GM12878 (cell line): ENCODE measurements around the gene CLSTN2. TPM values are rescaled to one million over a fixed set of nuclear protein-coding genes. Genes with fewer than 3 reads are reported as not detected.

Source experiments
- ATAC-seq: fragments of 200-7000 bp; cut with Tn5 transposase; 3 replicates; pipeline ENCODE4 v1.9.1; 2020; ENCODE audit warnings: mild to moderate bottlenecking, moderate library complexity
- BruUV-seq: library from RNA; stranded (reverse); fragments of 400-500 nt; replicated peaks from 2 replicates; lab custom pipeline; 2021; lab: Mats Ljungman, UMichigan
- CTCF ChIA-PET: fragments of 300-600 bp; sonication (Branson Sonifier 250); formaldehyde crosslinking; extraction: SDS; loops from one replicate; lab custom pipeline; 2021; ENCODE audit warnings: inconsistent platforms; lab: Yijun Ruan, JAX
- POLR2A ChIA-PET: fragments of 350-600 bp; formaldehyde crosslinking; extraction: SDS; loops from one replicate; lab custom pipeline; 2021; ENCODE audit warnings: inconsistent platforms; lab: Charles Lee
- RAD21 ChIA-PET: fragments of 300-600 bp; sonication (Branson Sonifier 250); formaldehyde crosslinking; loops from one replicate; lab custom pipeline; 2023; ENCODE audit warnings: antibody characterized with exemption; ENCODE audit not compliant: unreplicated experiment; lab: Charles Lee
- SMC1A ChIA-PET: fragments of 300-600 bp; sonication (Branson Sonifier 250); formaldehyde crosslinking; loops from one replicate; lab custom pipeline; 2023; ENCODE audit not compliant: unreplicated experiment, uncharacterized antibody; lab: Charles Lee
- DNase-seq: peaks from one replicate; pipeline ENCODE4 v3.0.0-alpha.2; 2011; ENCODE audit warnings: low read depth, low spot score
- FAIRE-seq: peaks from 3 replicates; lab custom pipeline; 2011; peaks lifted over from hg19 to GRCh38; lab: Jason Lieb, UNC
- H2AFZ ChIP-seq: 2 replicates; pipeline ENCODE4 v1.6.0; 2011; ENCODE audit warnings: low read depth, low read length, control low read depth; ENCODE audit not compliant: control insufficient read depth
- H3K27ac ChIP-seq: 2 replicates; pipeline ENCODE4 v1.5.1; 2011; ENCODE audit warnings: control low read depth; ENCODE audit not compliant: control insufficient read depth, insufficient read depth
- H3K27me3 ChIP-seq, 2 experiments: replicated peaks in 1 of 2; 2 replicates each; pipeline versions ENCODE4 v1.6.0 to v1.6.1; 2011; ENCODE audit warnings: low read length in 1 of 2; ENCODE audit not compliant: control insufficient read depth in 2 of 2, insufficient read depth in 2 of 2
- H3K36me3 ChIP-seq, 2 experiments: 2 replicates each; pipeline ENCODE4 v1.5.1; 2011; ENCODE audit warnings: low read length in 1 of 2; ENCODE audit not compliant: control insufficient read depth in 2 of 2, insufficient read depth in 2 of 2
- H3K4me1 ChIP-seq: 2 replicates; pipeline ENCODE4 v1.6.1; 2011; ENCODE audit warnings: mild to moderate bottlenecking, low read length, moderate library complexity, mixed read lengths; ENCODE audit not compliant: control insufficient read depth, insufficient read depth
- H3K4me2 ChIP-seq: 2 replicates; pipeline ENCODE4 v1.6.0; 2011; ENCODE audit warnings: control low read depth; ENCODE audit not compliant: control insufficient read depth, insufficient read depth
- H3K4me3 ChIP-seq: fragments of 200-600 bp; sonication (generic); 2 replicates; pipeline ENCODE4 v1.5.1; 2016
- H3K79me2 ChIP-seq: 2 replicates; pipeline ENCODE4 v1.6.0; 2011; ENCODE audit warnings: low read length; ENCODE audit not compliant: control insufficient read depth, insufficient read depth
- H3K9ac ChIP-seq: 2 replicates; pipeline ENCODE4 v1.8.0; 2011; ENCODE audit warnings: low read length, control low read depth, mixed read lengths; ENCODE audit not compliant: control insufficient read depth, insufficient read depth
- H3K9me3 ChIP-seq: replicated peaks from 3 replicates; pipeline ENCODE4 v1.5.1; 2011; ENCODE audit warnings: mild to moderate bottlenecking, low read length; ENCODE audit not compliant: control insufficient read depth, insufficient read depth
- H4K20me1 ChIP-seq: 2 replicates; pipeline ENCODE4 v1.6.0; 2011; ENCODE audit not compliant: control insufficient read depth, insufficient read depth
- CBFB ChIP-seq: IDR thresholded peaks from 2 replicates; pipeline ENCODE4 v1.6.1; 2016; ENCODE audit warnings: antibody characterized with exemption, low read depth
- CUX1 ChIP-seq: IDR thresholded peaks from 2 replicates; pipeline ENCODE4 v1.6.1; 2012; ENCODE audit warnings: improper control_type of control experiment, low read depth, low read length; ENCODE audit not compliant: insufficient replicate concordance
- FOXM1 ChIP-seq: IDR thresholded peaks from 2 replicates; pipeline ENCODE4 v1.6.1; 2012; ENCODE audit warnings: low read depth, mild to moderate bottlenecking, inconsistent platforms, low read length, moderate library complexity
- GATAD2B ChIP-seq: fragments of 450-650 bp; conservative IDR thresholded peaks from 2 replicates; pipeline ENCODE4 v1.6.1; 2017; ENCODE audit warnings: low read depth, mild to moderate bottlenecking, moderate library complexity
- HCFC1 ChIP-seq: fragments of 150-350 bp; IDR thresholded peaks from 2 replicates; pipeline ENCODE4 v1.6.1; 2014; ENCODE audit warnings: low read length
- KLF5 ChIP-seq: fragments of 450-650 bp; IDR thresholded peaks from 2 replicates; pipeline ENCODE4 v1.6.1; 2014; ENCODE audit warnings: mild to moderate bottlenecking; ENCODE audit not compliant: partially characterized antibody
- PML ChIP-seq: IDR thresholded peaks from 2 replicates; pipeline ENCODE4 v1.6.1; 2012; ENCODE audit warnings: low read length, inconsistent platforms
- POU2F2 ChIP-seq: IDR thresholded peaks from 3 replicates; pipeline ENCODE4 v1.6.1; 2011; ENCODE audit warnings: low read depth, mild to moderate bottlenecking, low read length, borderline replicate concordance
- SREBF1 ChIP-seq: IDR thresholded peaks from 2 replicates; pipeline ENCODE4 v1.6.1; 2012; ENCODE audit warnings: mild to moderate bottlenecking, low read length
- ZBTB33 ChIP-seq: fragments of 450-650 bp; IDR thresholded peaks from 2 replicates; pipeline ENCODE4 v1.6.1; 2017; ENCODE audit warnings: mild to moderate bottlenecking
- ZBTB4 ChIP-seq: fragments of 450-650 bp; formaldehyde crosslinking; IDR thresholded peaks from 2 replicates; pipeline ENCODE4 v1.4.0; 2022; ENCODE audit warnings: mild to moderate bottlenecking, moderate library complexity
- WGBS: methylation state at CpG from one replicate; pipeline ENCODE4 v1.1.6; 2016; ENCODE audit warnings: low lambda C conversion rate; ENCODE audit not compliant: insufficient replicate concordance, insufficient coverage; ENCODE audit errors: missing lambda C conversion rate; 5-methylcytosine and 5-hydroxymethylcytosine counted together
- in situ Hi-C: fragments of 300-500 bp; cut with MboI; formaldehyde crosslinking; loops from 9 replicates; pipeline ENCODE4 v1.14.3; 2018; ENCODE audit warnings: mixed read lengths
- intact Hi-C: fragments of 100-400 bp; cut with micrococcal nuclease; formaldehyde crosslinking; loops from one replicate; pipeline ENCODE4 v1.14.2; 2022; ENCODE audit not compliant: unreplicated experiment
- polyA plus RNA-seq, 11 experiments: library from polyadenylated mRNA; depleted of rRNA in 4 of 11; unstranded in 6 of 11; stranded (reverse) in 5 of 11; fragments of >200 nt; fragmentation: Nextera tagmentation in 4 of 11; fragmentation: Illumina TruSeq in 1 of 11; extraction: Ambion mirVana in 4 of 11; extraction: Trizol in 1 of 11; gene quantifications; 1 replicate in 1 of 11; 2 replicates in 10 of 11; pipeline versions ENCODE4 v1.2.1 to v1.2.3, GENCODE V29; 2011 to 2016; ENCODE audit warnings: inconsistent platforms in 2 of 11, missing spikeins in 2 of 11, low read depth in 1 of 11
- total RNA-seq, 4 experiments: library from RNA; depleted of rRNA in 3 of 4; stranded (reverse); fragments of >200 nt in 3 of 4; fragmentation: Illumina TruSeq in 1 of 4; extraction: Trizol in 1 of 4; gene quantifications; 2 replicates each; pipeline versions ENCODE4 v1.2.1 to v1.2.3, GENCODE V29; 2013 to 2021

The CLSTN2 gene
- total and polyA plus RNA-seq, 10 of the 15 experiments (the other 5 are each of a cell fraction or from before 2014, with no cell fraction given): under 0.01 to 0.10 (median under 0.01) TPM; not detected in 5

GRCh38 chr3:140439527-140439926 is 504.5 kb downstream of the CLSTN2 start:
- Histone ChIP-seq H3K9ac (no peak overlapping the region), H3K27me3 (no peaks in the 10 kb centered on the region; a peak in 2 of 4 replicates), H3K4me2 (no peak overlapping the region), H4K20me1 (no peaks in the 10 kb centered on the region), H3K9me3 (no peaks in the 10 kb centered on the region), H3K79me2 (no peaks in the 10 kb centered on the region), H3K4me3 (no peak overlapping the region), H2AFZ (no peak overlapping the region), H3K4me1 (no peaks in the 10 kb centered on the region), H3K36me3 (no peaks in the 10 kb centered on the region), H3K27ac (no peak overlapping the region)
- 14% methylated on average over 5 of the region's 5 CpGs for WGBS
- no peak for FAIRE-seq
- in situ Hi-C loops (no loop called here), intact Hi-C loops (loop anchor here (10.0 kb wide), 1 partner anchor 295 kb away; no protein-coding TSS in a partner anchor)
- RAD21 ChIA-PET: no interaction called here
- no peak for DNase-seq
- CTCF ChIA-PET: no interaction called here
- POLR2A ChIA-PET: no interaction called here
- SMC1A ChIA-PET: no interaction called here
- no TSS peak for BruUV-seq
- no peak for ATAC-seq
- TF ChIP-seq FOXM1 (no peak), ZBTB33 (no peak), KLF5 (no peak), HCFC1 (no peak), POU2F2 (no peak), ZBTB4 (CRISPR knock-in tag) (no peak), CBFB (no peak), GATAD2B (no peak), SREBF1 (no peak), PML (no peak), CUX1 (no peak)
